ENCODE data around the gene DVL1.

DNA sequence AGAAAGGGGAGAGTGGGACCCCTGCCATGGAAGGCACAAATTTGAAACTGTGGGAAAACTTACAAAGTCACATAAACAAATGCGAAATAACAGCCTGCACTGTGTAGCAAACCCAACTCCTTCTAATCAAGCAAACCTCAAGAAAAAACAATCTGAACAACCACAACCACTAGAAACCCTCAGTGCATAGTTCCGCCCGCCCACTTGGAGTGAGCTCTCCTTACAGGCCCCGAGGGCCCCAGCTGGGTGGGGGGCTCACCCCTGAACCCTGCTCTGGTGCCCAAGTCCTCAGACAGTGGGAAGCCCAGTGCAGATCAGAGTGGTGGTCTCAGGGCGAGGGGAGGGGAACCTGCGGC, 10.1 kb upstream of the DVL1 start:
- TF ChIP-seq EP300 (IDR thresholded peaks at IDR 0.05; ENCODE audit: borderline replicate concordance): no peak
- no peak for TF ChIP-seq EGR1 (IDR thresholded peaks at IDR 0.05)
- no peak for TF ChIP-seq MAX (IDR thresholded peaks at IDR 0.05)
- no peak for TF ChIP-seq YY1 (IDR thresholded peaks at IDR 0.05; ENCODE audit: low read depth)
- no peak for TF ChIP-seq RAD21 (IDR thresholded peaks at IDR 0.05; ENCODE audit: low read depth)

Data from Ishikawa (cell line).